Spleen (tissue), 11 donors: ENCODE data around the gene PELI2. TPM values are rescaled to one million over a fixed set of nuclear protein-coding genes. Genes with fewer than 3 reads are reported as not detected.

Experiments used
- DNase-seq: peaks from one replicate; pipeline ENCODE4 v3.0.0-alpha.2; 2020
- H3K27ac ChIP-seq, 8 donors: fragments of 200-600 bp; sonication (generic) in 7 of 8; 1 replicate in 4 of 8; 2 replicates in 4 of 8; pipeline versions ENCODE4 v1.5.0 to v1.8.0; 2016 to 2021; ENCODE audit warnings: inconsistent platforms in 4 of 8, mild to moderate bottlenecking in 4 of 8, moderate library complexity in 1 of 8
- H3K27me3 ChIP-seq, 7 donors: fragments of 200-600 bp; sonication (generic) in 6 of 7; replicated peaks in 1 of 7; 1 replicate in 4 of 7; 2 replicates in 3 of 7; pipeline versions ENCODE4 v1.5.0 to v1.8.0; 2016 to 2021; ENCODE audit warnings: inconsistent platforms in 3 of 7, mild to moderate bottlenecking in 1 of 7
- H3K36me3 ChIP-seq, 6 donors: fragments of 200-600 bp; sonication (generic) in 5 of 6; 1 replicate in 4 of 6; 2 replicates in 2 of 6; pipeline versions ENCODE4 v1.5.0 to v1.8.0; 2016 to 2021; ENCODE audit warnings: inconsistent platforms in 2 of 6
- H3K4me1 ChIP-seq, 6 donors: fragments of 200-600 bp; sonication (generic) in 5 of 6; 1 replicate in 3 of 6; 2 replicates in 3 of 6; pipeline versions ENCODE4 v1.5.0 to v1.8.0; 2016 to 2021; ENCODE audit warnings: inconsistent platforms in 3 of 6
- H3K4me3 ChIP-seq, 8 donors: fragments of 200-600 bp; sonication (generic) in 7 of 8; 1 replicate in 4 of 8; 2 replicates in 4 of 8; pipeline versions ENCODE4 v1.5.0 to v1.8.0; 2016 to 2021; ENCODE audit warnings: inconsistent platforms in 4 of 8, mild to moderate bottlenecking in 4 of 8, moderate library complexity in 2 of 8
- H3K9me3 ChIP-seq, 8 donors: fragments of 200-600 bp; sonication (generic) in 7 of 8; 1 replicate in 4 of 8; 2 replicates in 4 of 8; pipeline versions ENCODE4 v1.5.0 to v1.8.0; 2016 to 2021; ENCODE audit warnings: inconsistent platforms in 4 of 8
- CTCF ChIP-seq, 11 experiments: fragments of 200-600 bp in 7 of 11; fragments of 450-650 bp in 4 of 11; sonication (generic) in 4 of 11; IDR thresholded peaks in 8 of 11; conservative IDR thresholded peaks in 3 of 11; 1 replicate in 7 of 11; 2 replicates in 4 of 11; pipeline versions ENCODE4 v1.4.0 to v1.8.0; 2016 to 2021; ENCODE audit warnings: antibody characterized with exemption in 11 of 11, inconsistent platforms in 4 of 11, mild to moderate bottlenecking in 1 of 11
- POLR2A ChIP-seq, 3 donors: fragments of 450-650 bp; IDR thresholded peaks; one replicate each; pipeline ENCODE4 v1.5.1; 2017; ENCODE audit warnings: antibody characterized with exemption in 3 of 3, mild to moderate bottlenecking in 1 of 3
- POLR2AphosphoS5 ChIP-seq, 3 donors: sonication (generic); formaldehyde crosslinking; IDR thresholded peaks; one replicate each; pipeline ENCODE4 v1.5.1; 2017; ENCODE audit warnings: antibody characterized with exemption in 3 of 3
- WGBS, 5 donors: extraction: QIAGEN DNeasy Blood & Tissue Kit in 3 of 5; methylation state at CpG; one replicate each; pipeline versions ENCODE4 v1.1.5 to v1.1.7; 2013 to 2018; 5-methylcytosine and 5-hydroxymethylcytosine counted together
- intact Hi-C: fragments of 100-400 bp; cut with DNase I; formaldehyde crosslinking; loops from one replicate; pipeline ENCODE4 v1.15.0; 2023; ENCODE audit warnings: low total_unique reads
- polyA plus RNA-seq, 3 donors: library from polyadenylated mRNA; stranded (reverse); fragments of 200-250 nt; gene quantifications; one replicate each; pipeline ENCODE4 v1.2.1, GENCODE V29; 2013
- total RNA-seq, 7 donors: library from RNA; depleted of rRNA in 3 of 7; stranded (reverse); fragments of >200 nt in 3 of 7; fragmentation: NEBNext Ultra II Directional in 4 of 7; extraction: Animal tissue kit (Norgen Biotek cat#: 25700) in 4 of 7; gene quantifications; one replicate each; pipeline versions ENCODE4 v1.1.0 to v1.2.1, GENCODE V29; 2016 to 2021
- donor health status: healthy with polysubstance abuse.
- donor health status: DM: no; HTN: no; CAD: no; lungs with moderate emphysema.
- donor health status: DM: no; HTN: no; CAD: no.
- donor health status: Bipolar disorder and iron deficiency.
- donor health status: healthy.
- donor health status: DM: no; HTN: no; CAD: no.
- donor health status: DM: yes; HTN: yes; CAD: no.

The PELI2 gene
- total and polyA plus RNA-seq, 10 donors, result 2.1 to 25.3 (median 18.0) TPM

GRCh38 chr14:56224691-56225681 is 106.8 kb downstream of the PELI2 start:
- Histone ChIP-seq H3K4me3 (no peak overlapping the region), H3K27me3 (no peaks in the 10 kb centered on the region), H3K36me3 (peaks cover 0 to 10% (median 0%) of the 10 kb centered on the region in 6 donors), H3K4me1 (peaks cover 0 to 16% (median 7%) of the 10 kb centered on the region in 6 donors), H3K9me3 (no peaks in the 10 kb centered on the region), H3K27ac (no peak overlapping the region)
- no peak for TF ChIP-seq POLR2AphosphoS5 (IDR thresholded peaks at IDR 0.05)
- TF ChIP-seq CTCF (IDR thresholded peaks at IDR 0.05 in 8 of 11, conservative IDR thresholded peaks at IDR 0.05 in 3 of 11), result no peak
- no peak for TF ChIP-seq POLR2A (IDR thresholded peaks at IDR 0.05)
- no peak for DNase-seq
- intact Hi-C loops, result no loop called here
- 79 to 94% (median 90%) methylated on average over 17 of the region's 17 CpGs for WGBS, 5 donors

GRCh38 chr14:56235388-56235787 is 117.2 kb downstream of the PELI2 start:
- TF ChIP-seq CTCF (IDR thresholded peaks at IDR 0.05 in 8 of 11, conservative IDR thresholded peaks at IDR 0.05 in 3 of 11) (no peak), POLR2AphosphoS5 (IDR thresholded peaks at IDR 0.05) (no peak), POLR2A (IDR thresholded peaks at IDR 0.05) (no peak)
- intact Hi-C loops, result no loop called here
- 67 to 95% (median 77%) methylated on average over 4 of the region's 4 CpGs for WGBS, 5 donors

GRCh38 chr14:56237398-56237797 is 119.2 kb downstream of the PELI2 start:
- DNase-seq, result no peak
- 8 to 38% (median 28%) methylated on average over 2 of the region's 2 CpGs for WGBS, 5 donors
- Histone ChIP-seq H3K27me3 (no peaks in the 10 kb centered on the region), H3K4me1 (peaks cover 0 to 11% (median 3%) of the 10 kb centered on the region in 6 donors), H3K27ac (no peak overlapping the region), H3K9me3 (peaks cover 0 to 7% (median 0%) of the 10 kb centered on the region in 8 donors), H3K36me3 (no peaks in the 10 kb centered on the region), H3K4me3 (no peak overlapping the region)
- TF ChIP-seq CTCF (IDR thresholded peaks at IDR 0.05 in 8 of 11, conservative IDR thresholded peaks at IDR 0.05 in 3 of 11), result no peak
- no peak for TF ChIP-seq POLR2AphosphoS5 (IDR thresholded peaks at IDR 0.05)
- TF ChIP-seq POLR2A (IDR thresholded peaks at IDR 0.05), result no peak
- intact Hi-C loops, result no loop called here

More at GRCh38 chr14:56235388-56235787, 117.2 kb downstream of the PELI2 start:
- Histone ChIP-seq H3K4me1 (peaks cover 0 to 11% (median 3%) of the 10 kb centered on the region in 6 donors), H3K4me3 (no peak overlapping the region), H3K36me3 (no peaks in the 10 kb centered on the region), H3K27me3 (no peaks in the 10 kb centered on the region), H3K27ac (no peak overlapping the region), H3K9me3 (peaks cover 0 to 7% (median 0%) of the 10 kb centered on the region in 8 donors)
- DNase-seq, result no peak

- intact Hi-C loops, result no loop called here
- WGBS, 5 donors, result 80 to 95% (median 89%) methylated on average over 6 of the region's 6 CpGs
- TF ChIP-seq CTCF (IDR thresholded peaks at IDR 0.05 in 8 of 11, conservative IDR thresholded peaks at IDR 0.05 in 3 of 11), result no peak
- no peak for TF ChIP-seq POLR2AphosphoS5 (IDR thresholded peaks at IDR 0.05)
- TF ChIP-seq POLR2A (IDR thresholded peaks at IDR 0.05), result no peak
- peaks cover 0 to 15% (median 3%) of the 10 kb centered on the region in 6 donors for H3K4me1 ChIP-seq
- no peak overlapping the region for H3K27ac ChIP-seq
- no peaks in the 10 kb centered on the region for H3K36me3 ChIP-seq
- DNase-seq, result no peak
- H3K4me3 ChIP-seq, result no peak overlapping the region
- no peaks in the 10 kb centered on the region for H3K27me3 ChIP-seq
- H3K9me3 ChIP-seq, result no peaks in the 10 kb centered on the region
These were observed 123.2 kb downstream of the PELI2 start for GRCh38 chr14:56241461-56241860.
